HepG2 (cell line): ENCODE measurements around the gene CIAO3.

ENCODE experiments used
- KLF11 ChIP-seq: IDR thresholded peaks from 2 replicates; pipeline ENCODE4 v1.6.1; 2016; ENCODE audit warnings: missing compliant biosample characterization
- NONO ChIP-seq, 2 experiments: fragments of 450-650 bp in 1 of 2; sonication (generic) in 1 of 2; formaldehyde crosslinking in 1 of 2; IDR thresholded peaks in 1 of 2; conservative IDR thresholded peaks in 1 of 2; 2 replicates each; pipeline versions ENCODE4 v1.6.1 to v1.8.0; 2017 to 2022; ENCODE audit warnings: mild to moderate bottlenecking in 1 of 2, missing genetic modification reagents in 1 of 2, moderate library complexity in 1 of 2
- TF ChIP-seq, protein P1 (sequence below), 2 experiments: sonication (generic) in 1 of 2; formaldehyde crosslinking in 1 of 2; IDR thresholded peaks; 2 replicates each; pipeline versions ENCODE4 v1.4.0 to v1.6.1; 2018 to 2020; ENCODE audit warnings: missing genetic modification reagents in 2 of 2, borderline replicate concordance in 1 of 2, low read depth in 1 of 2, mild to moderate bottlenecking in 1 of 2, missing biosample characterization in 1 of 2
- TF ChIP-seq, protein P2 (sequence below): sonication (generic); formaldehyde crosslinking; IDR thresholded peaks from one replicate; pipeline ENCODE4 v1.5.1; 2020; ENCODE audit warnings: mild to moderate bottlenecking, missing genetic modification reagents; ENCODE audit errors: not compliant biosample characterization

DNA sequence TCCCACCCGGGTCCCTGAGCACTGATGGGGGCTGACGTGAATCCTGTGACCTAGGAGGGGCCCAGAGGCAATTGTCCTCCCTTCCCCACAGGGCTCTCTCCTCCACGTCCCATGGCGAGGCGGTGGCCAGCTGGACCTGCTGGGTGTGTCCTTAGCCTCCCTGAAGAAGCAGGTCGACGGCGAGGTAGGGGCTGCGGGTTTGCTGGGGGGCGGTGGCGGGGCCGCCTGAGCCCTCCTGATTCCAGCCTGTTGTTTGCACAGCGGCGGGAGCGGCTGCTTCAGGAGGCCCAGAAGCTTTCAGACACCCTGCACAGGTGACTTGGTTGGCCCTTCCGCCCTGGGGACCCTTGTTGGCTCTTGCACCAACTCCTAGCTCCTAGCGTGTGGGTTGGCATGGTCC, 49.3 kb upstream of the CIAO3 start:
- TF ChIP-seq, protein P1, sequence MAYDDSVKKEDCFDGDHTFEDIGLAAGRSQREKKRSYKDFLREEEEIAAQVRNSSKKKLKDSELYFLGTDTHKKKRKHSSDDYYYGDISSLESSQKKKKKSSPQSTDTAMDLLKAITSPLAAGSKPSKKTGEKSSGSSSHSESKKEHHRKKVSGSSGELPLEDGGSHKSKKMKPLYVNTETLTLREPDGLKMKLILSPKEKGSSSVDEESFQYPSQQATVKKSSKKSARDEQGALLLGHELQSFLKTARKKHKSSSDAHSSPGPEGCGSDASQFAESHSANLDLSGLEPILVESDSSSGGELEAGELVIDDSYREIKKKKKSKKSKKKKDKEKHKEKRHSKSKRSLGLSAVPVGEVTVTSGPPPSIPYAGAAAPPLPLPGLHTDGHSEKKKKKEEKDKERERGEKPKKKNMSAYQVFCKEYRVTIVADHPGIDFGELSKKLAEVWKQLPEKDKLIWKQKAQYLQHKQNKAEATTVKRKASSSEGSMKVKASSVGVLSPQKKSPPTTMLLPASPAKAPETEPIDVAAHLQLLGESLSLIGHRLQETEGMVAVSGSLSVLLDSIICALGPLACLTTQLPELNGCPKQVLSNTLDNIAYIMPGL (CRISPR knock-in tag; IDR thresholded peaks at IDR 0.05; ENCODE audit: borderline replicate concordance in 1 of 2, low read depth in 1 of 2) = no peak
- TF ChIP-seq, protein P2, sequence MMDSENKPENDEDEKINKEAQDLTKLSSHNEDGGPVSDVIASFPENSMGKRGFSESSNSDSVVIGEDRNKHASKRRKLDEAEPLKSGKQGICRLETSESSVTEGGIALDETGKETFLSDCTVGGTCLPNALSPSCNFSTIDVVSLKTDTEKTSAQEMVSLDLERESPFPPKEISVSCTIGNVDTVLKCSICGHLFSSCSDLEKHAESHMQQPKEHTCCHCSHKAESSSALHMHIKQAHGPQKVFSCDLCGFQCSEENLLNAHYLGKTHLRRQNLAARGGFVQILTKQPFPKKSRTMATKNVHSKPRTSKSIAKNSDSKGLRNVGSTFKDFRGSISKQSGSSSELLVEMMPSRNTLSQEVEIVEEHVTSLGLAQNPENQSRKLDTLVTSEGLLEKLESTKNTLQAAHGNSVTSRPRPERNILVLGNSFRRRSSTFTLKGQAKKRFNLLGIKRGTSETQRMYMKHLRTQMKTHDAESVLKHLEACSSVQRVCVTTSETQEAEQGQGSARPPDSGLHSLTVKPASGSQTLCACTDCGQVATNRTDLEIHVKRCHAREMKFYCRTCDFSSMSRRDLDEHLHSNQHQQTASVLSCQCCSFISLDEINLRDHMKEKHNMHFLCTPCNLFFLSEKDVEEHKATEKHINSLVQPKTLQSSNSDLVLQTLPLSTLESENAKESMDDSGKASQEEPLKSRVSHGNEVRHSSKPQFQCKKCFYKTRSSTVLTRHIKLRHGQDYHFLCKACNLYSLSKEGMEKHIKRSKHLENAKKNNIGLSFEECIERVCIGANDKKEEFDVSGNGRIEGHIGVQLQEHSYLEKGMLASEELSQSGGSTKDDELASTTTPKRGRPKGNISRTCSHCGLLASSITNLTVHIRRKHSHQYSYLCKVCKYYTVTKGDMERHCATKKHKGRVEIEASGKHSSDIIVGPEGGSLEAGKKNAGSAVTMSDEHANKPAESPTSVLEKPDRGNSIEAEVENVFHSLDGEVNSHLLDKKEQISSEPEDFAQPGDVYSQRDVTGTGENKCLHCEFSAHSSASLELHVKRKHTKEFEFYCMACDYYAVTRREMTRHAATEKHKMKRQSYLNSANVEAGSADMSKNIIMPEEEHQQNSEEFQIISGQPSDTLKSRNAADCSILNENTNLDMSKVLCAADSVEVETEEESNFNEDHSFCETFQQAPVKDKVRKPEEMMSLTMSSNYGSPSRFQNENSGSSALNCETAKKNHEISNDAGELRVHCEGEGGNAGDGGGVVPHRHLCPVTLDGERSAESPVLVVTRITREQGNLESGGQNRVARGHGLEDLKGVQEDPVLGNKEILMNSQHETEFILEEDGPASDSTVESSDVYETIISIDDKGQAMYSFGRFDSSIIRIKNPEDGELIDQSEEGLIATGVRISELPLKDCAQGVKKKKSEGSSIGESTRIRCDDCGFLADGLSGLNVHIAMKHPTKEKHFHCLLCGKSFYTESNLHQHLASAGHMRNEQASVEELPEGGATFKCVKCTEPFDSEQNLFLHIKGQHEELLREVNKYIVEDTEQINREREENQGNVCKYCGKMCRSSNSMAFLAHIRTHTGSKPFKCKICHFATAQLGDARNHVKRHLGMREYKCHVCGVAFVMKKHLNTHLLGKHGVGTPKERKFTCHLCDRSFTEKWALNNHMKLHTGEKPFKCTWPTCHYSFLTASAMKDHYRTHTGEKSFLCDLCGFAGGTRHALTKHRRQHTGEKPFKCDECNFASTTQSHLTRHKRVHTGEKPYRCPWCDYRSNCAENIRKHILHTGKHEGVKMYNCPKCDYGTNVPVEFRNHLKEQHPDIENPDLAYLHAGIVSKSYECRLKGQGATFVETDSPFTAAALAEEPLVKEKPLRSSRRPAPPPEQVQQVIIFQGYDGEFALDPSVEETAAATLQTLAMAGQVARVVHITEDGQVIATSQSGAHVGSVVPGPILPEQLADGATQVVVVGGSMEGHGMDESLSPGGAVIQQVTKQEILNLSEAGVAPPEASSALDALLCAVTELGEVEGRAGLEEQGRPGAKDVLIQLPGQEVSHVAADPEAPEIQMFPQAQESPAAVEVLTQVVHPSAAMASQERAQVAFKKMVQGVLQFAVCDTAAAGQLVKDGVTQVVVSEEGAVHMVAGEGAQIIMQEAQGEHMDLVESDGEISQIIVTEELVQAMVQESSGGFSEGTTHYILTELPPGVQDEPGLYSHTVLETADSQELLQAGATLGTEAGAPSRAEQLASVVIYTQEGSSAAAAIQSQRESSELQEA = no peak
- no peak for TF ChIP-seq KLF11 (CRISPR knock-in tag)
- no peak for TF ChIP-seq NONO (IDR thresholded peaks at IDR 0.05)
- TF ChIP-seq NONO (CRISPR knock-in tag; conservative IDR thresholded peaks at IDR 0.05) = no peak
